IMR-90 (cell line): ENCODE results near the gene SMIM10L1. TPM values are rescaled to one million over a fixed set of nuclear protein-coding genes. Genes with fewer than 3 reads are reported as not detected.

ENCODE experiments used
- ATAC-seq: fragments of 200-7000 bp; cut with Tn5 transposase; 2 replicates; pipeline ENCODE4 v1.9.1; 2020; ENCODE audit warnings: low read depth, mild to moderate bottlenecking, moderate library complexity
- BruUV-seq: library from RNA; stranded (reverse); fragments of 400-500 nt; replicated peaks from 2 replicates; lab custom pipeline; 2021; lab: Mats Ljungman, UMichigan
- CTCF ChIA-PET: fragments of 300-600 bp; formaldehyde crosslinking; extraction: SDS; loops from one replicate; lab custom pipeline; 2021; ENCODE audit warnings: antibody characterized with exemption; lab: Yijun Ruan, JAX
- POLR2A ChIA-PET: fragments of 300-600 bp; sonication (Branson Sonifier 250); formaldehyde crosslinking; loops from one replicate; lab custom pipeline; 2022; ENCODE audit warnings: antibody characterized with exemption; ENCODE audit not compliant: unreplicated experiment; lab: Charles Lee
- DNase-seq: peaks from one replicate; pipeline ENCODE4 v3.0.0; 2013
- H2AFZ ChIP-seq: replicated peaks from 2 replicates; pipeline ENCODE3; 2013; ENCODE audit warnings: low read length, mild to moderate bottlenecking; ENCODE audit not compliant: poor library complexity
- H2AK5ac ChIP-seq: 2 replicates; pipeline ENCODE4 v1.6.1; 2013; ENCODE audit warnings: low read depth, low read length, inconsistent platforms
- H2AK9ac ChIP-seq: replicated peaks from 2 replicates; pipeline ENCODE3; 2013; ENCODE audit warnings: mild to moderate bottlenecking, low read depth, low read length, moderate library complexity; ENCODE audit not compliant: poor library complexity
- H2BK120ac ChIP-seq: 2 replicates; pipeline ENCODE4 v1.6.1; 2013; ENCODE audit warnings: low read depth, low read length, inconsistent platforms
- H2BK15ac ChIP-seq: 3 replicates; pipeline ENCODE4 v1.6.1; 2013; ENCODE audit warnings: low read depth, low read length, inconsistent platforms
- H2BK20ac ChIP-seq: 2 replicates; pipeline ENCODE4 v1.6.1; 2013; ENCODE audit warnings: low read depth, mild to moderate bottlenecking, inconsistent platforms, low read length, moderate library complexity
- H2BK5ac ChIP-seq: 2 replicates; pipeline ENCODE4 v1.6.1; 2013; ENCODE audit warnings: mild to moderate bottlenecking, low read depth, low read length, inconsistent platforms; ENCODE audit not compliant: poor library complexity, severe bottlenecking
- H3K14ac ChIP-seq: replicated peaks from 2 replicates; pipeline ENCODE4 v1.6.1; 2013; ENCODE audit warnings: low read depth, low read length, inconsistent platforms
- H3K18ac ChIP-seq: 2 replicates; pipeline ENCODE4 v1.6.1; 2013; ENCODE audit warnings: low read depth, low read length, control low read depth
- H3K23ac ChIP-seq: 2 replicates; pipeline ENCODE4 v1.6.1; 2013; ENCODE audit warnings: low read depth, low read length, inconsistent platforms
- H3K27ac ChIP-seq: 2 replicates; pipeline ENCODE4 v1.5.1; 2013; ENCODE audit warnings: mild to moderate bottlenecking, control low read depth, low read length; ENCODE audit not compliant: insufficient read depth
- H3K27me3 ChIP-seq: 2 replicates; pipeline ENCODE4 v1.6.1; 2013; ENCODE audit warnings: low read length; ENCODE audit not compliant: control insufficient read depth, insufficient read depth
- H3K36me3 ChIP-seq: 2 replicates; pipeline ENCODE4 v1.6.1; 2013; ENCODE audit warnings: low read length, mixed read lengths; ENCODE audit not compliant: control insufficient read depth, insufficient read depth
- H3K4ac ChIP-seq: 2 replicates; pipeline ENCODE4 v1.6.1; 2013; ENCODE audit warnings: low read depth, low read length, inconsistent platforms
- H3K4me1 ChIP-seq: 2 replicates; pipeline ENCODE4 v1.6.1; 2013; ENCODE audit warnings: low read length, mixed read lengths; ENCODE audit not compliant: control insufficient read depth, insufficient read depth
- H3K4me2 ChIP-seq: 2 replicates; pipeline ENCODE4 v1.6.1; 2013; ENCODE audit warnings: low read depth, mild to moderate bottlenecking, control low read depth, low read length, moderate library complexity
- H3K4me3 ChIP-seq: 2 replicates; pipeline ENCODE4 v1.5.1; 2013; ENCODE audit warnings: low read depth, mild to moderate bottlenecking, control low read depth, low read length, moderate library complexity; ENCODE audit not compliant: insufficient read depth
- H3K56ac ChIP-seq: 2 replicates; pipeline ENCODE4 v1.6.1; 2013; ENCODE audit warnings: low read length, inconsistent platforms; ENCODE audit not compliant: insufficient read depth; ENCODE audit errors: extremely low read depth
- H3K79me1 ChIP-seq, 2 experiments: 2 replicates each; pipeline ENCODE4 v1.6.1; 2013; ENCODE audit warnings: low read length in 2 of 2, inconsistent platforms in 1 of 2, low read depth in 1 of 2
- H3K9ac ChIP-seq: 2 replicates; pipeline ENCODE4 v1.6.1; 2013; ENCODE audit warnings: low read depth, low read length, control low read depth
- H3K9me1 ChIP-seq: 2 replicates; pipeline ENCODE4 v1.6.1; 2013; ENCODE audit warnings: low read length, inconsistent platforms; ENCODE audit not compliant: insufficient read depth
- H3K9me3 ChIP-seq: 2 replicates; pipeline ENCODE4 v1.6.1; 2013; ENCODE audit warnings: low read length; ENCODE audit not compliant: control insufficient read depth, insufficient read depth
- H4K20me1 ChIP-seq: 2 replicates; pipeline ENCODE4 v1.6.1; 2013; ENCODE audit warnings: low read length, inconsistent platforms; ENCODE audit not compliant: insufficient read depth
- H4K5ac ChIP-seq: 2 replicates; pipeline ENCODE4 v1.6.1; 2013; ENCODE audit warnings: mild to moderate bottlenecking, low read depth, low read length, control low read depth
- H4K8ac ChIP-seq, 2 experiments: 2 replicates each; pipeline ENCODE4 v1.6.1; 2013; ENCODE audit warnings: low read depth in 2 of 2, low read length in 2 of 2, control low read depth in 1 of 2, inconsistent platforms in 1 of 2
- H4K91ac ChIP-seq: 2 replicates; pipeline ENCODE4 v1.6.1; 2013; ENCODE audit warnings: low read depth, low read length, inconsistent platforms; ENCODE audit not compliant: insufficient read depth
- BHLHE40 ChIP-seq: fragments of 150-350 bp; IDR thresholded peaks from 2 replicates; pipeline ENCODE4 v1.6.1; 2016; ENCODE audit warnings: mild to moderate bottlenecking, low read depth, low read length
- CEBPB ChIP-seq: IDR thresholded peaks from 2 replicates; pipeline ENCODE4 v1.6.1; 2012; ENCODE audit warnings: low read depth, low read length, improper control_type of control experiment
- CHD1 ChIP-seq: IDR thresholded peaks from 2 replicates; pipeline ENCODE4 v1.6.1; 2012; ENCODE audit warnings: low read depth, low read length, improper control_type of control experiment
- CTCF ChIP-seq: conservative IDR thresholded peaks from 2 replicates; pipeline ENCODE4 v1.5.1; 2012; ENCODE audit warnings: mild to moderate bottlenecking, low read depth, low read length, improper control_type of control experiment
- ELK1 ChIP-seq: fragments of 150-350 bp; IDR thresholded peaks from 2 replicates; pipeline ENCODE4 v1.6.1; 2016; ENCODE audit warnings: low read depth, mild to moderate bottlenecking, low read length, moderate library complexity, borderline replicate concordance
- FOS ChIP-seq: fragments of 150-350 bp; IDR thresholded peaks from 2 replicates; pipeline ENCODE4 v1.6.1; 2016; ENCODE audit warnings: low read depth, low read length
- MAFK ChIP-seq: IDR thresholded peaks from 2 replicates; pipeline ENCODE4 v1.6.1; 2012; ENCODE audit warnings: low read depth, low read length, improper control_type of control experiment
- MAZ ChIP-seq: IDR thresholded peaks from 2 replicates; pipeline ENCODE4 v1.6.1; 2012; ENCODE audit warnings: low read depth, mild to moderate bottlenecking, low read length, improper control_type of control experiment, moderate library complexity, borderline replicate concordance
- MXI1 ChIP-seq: IDR thresholded peaks from 2 replicates; pipeline ENCODE4 v1.6.1; 2012; ENCODE audit warnings: low read depth, mild to moderate bottlenecking, low read length, moderate library complexity, borderline replicate concordance
- NFE2L2 ChIP-seq: fragments of 150-350 bp; IDR thresholded peaks from 2 replicates; pipeline ENCODE4 v1.6.1; 2016; ENCODE audit warnings: low read depth, mild to moderate bottlenecking, low read length
- POLR2A ChIP-seq: IDR thresholded peaks from 2 replicates; pipeline ENCODE4 v1.6.1; 2012; ENCODE audit warnings: mild to moderate bottlenecking, low read depth, low read length
- RAD21 ChIP-seq: IDR thresholded peaks from 2 replicates; pipeline ENCODE4 v1.6.1; 2012; ENCODE audit warnings: low read length, improper control_type of control experiment
- RCOR1 ChIP-seq: IDR thresholded peaks from 2 replicates; pipeline ENCODE4 v1.6.1; 2012; ENCODE audit warnings: mild to moderate bottlenecking, low read length, improper control_type of control experiment; ENCODE audit not compliant: insufficient replicate concordance
- RFX5 ChIP-seq: IDR thresholded peaks from 2 replicates; pipeline ENCODE4 v1.8.0; 2012; ENCODE audit warnings: low read depth, mild to moderate bottlenecking, low read length, moderate library complexity
- SMC3 ChIP-seq: fragments of 150-350 bp; IDR thresholded peaks from 2 replicates; pipeline ENCODE4 v1.6.1; 2016; ENCODE audit warnings: low read depth, mild to moderate bottlenecking, antibody characterized with exemption, low read length, moderate library complexity
- USF2 ChIP-seq: fragments of 150-350 bp; IDR thresholded peaks from 2 replicates; pipeline ENCODE4 v1.6.1; 2017; ENCODE audit warnings: mild to moderate bottlenecking, antibody characterized with exemption, low read length, low read depth
- WGBS, 2 experiments: methylation state at CpG; one replicate each; pipeline versions ENCODE4 v1.1.5 to v1.1.7; 2013; ENCODE audit warnings: missing lambda C conversion rate in 2 of 2; ENCODE audit not compliant: insufficient read length in 1 of 2; ENCODE audit errors: extremely low coverage in 2 of 2; 5-methylcytosine and 5-hydroxymethylcytosine counted together
- dilution Hi-C: fragments of 300-500 bp; cut with HindIII; formaldehyde crosslinking; loops from one replicate; pipeline ENCODE4 v1.14.3; 2018; ENCODE audit warnings: low sequenced_read_pairs; ENCODE audit not compliant: unreplicated experiment
- in situ Hi-C: fragments of 300-500 bp; cut with MboI; formaldehyde crosslinking; loops from 3 replicates; pipeline ENCODE4 v1.14.3; 2019; ENCODE audit warnings: low sequenced_read_pairs, inconsistent platforms, mixed read lengths
- intact Hi-C: fragments of 100-400 bp; cut with micrococcal nuclease; formaldehyde crosslinking; loops from 2 replicates; pipeline ENCODE4 v1.10.0; 2022
- polyA plus RNA-seq, 3 experiments: library from polyadenylated mRNA; depleted of rRNA; stranded (reverse); fragments of >200 nt; gene quantifications; 2 replicates each; pipeline ENCODE4 v1.2.3, GENCODE V29; 2012; ENCODE audit warnings: low replicate concordance in 1 of 3
- total RNA-seq: library from RNA; depleted of rRNA; stranded (reverse); fragments of >200 nt; gene quantifications from 2 replicates; pipeline ENCODE4 v1.2.3, GENCODE V29; 2012

The SMIM10L1 gene
- total and polyA plus RNA-seq, 2 of the 4 experiments (the other 2 are of a cell fraction), result 2.7 to 4.5 TPM

- no peaks in the 10 kb centered on the region for H3K9me1 ChIP-seq
- H3K18ac ChIP-seq, result no peak overlapping the region
- DNase-seq (no peak), ATAC-seq (no peak)
- ChIA-PET CTCF (no interaction called here), POLR2A (no interaction called here)
- BruUV-seq, result no TSS peak
- no CpG with 5 or more reads among the region's 1 CpG for WGBS, 2 experiments
- H3K9ac ChIP-seq, result no peak overlapping the region
- H4K5ac ChIP-seq, result no peak overlapping the region
- no peak overlapping the region for H3K56ac ChIP-seq
- H2BK20ac ChIP-seq, result no peak overlapping the region
- H3K14ac ChIP-seq, result no peak overlapping the region
- no peak overlapping the region for H2AK5ac ChIP-seq
- no peaks in the 10 kb centered on the region; the same call in 1 of the 2 replicates for H3K36me3 ChIP-seq
- H3K4ac ChIP-seq, result no peak overlapping the region
- in situ Hi-C loops (no loop called here), intact Hi-C loops (no loop called here), dilution Hi-C loops (no loop called here)
- no peaks in the 10 kb centered on the region for H3K27me3 ChIP-seq
- H3K27ac ChIP-seq, result no peak overlapping the region
- H3K9me3 ChIP-seq, result peaks cover 2% of the 10 kb centered on the region; the same call in 1 of the 2 replicates
- no peak overlapping the region for H3K23ac ChIP-seq
- H2AK9ac ChIP-seq, result no peak overlapping the region
- no peak overlapping the region for H4K8ac ChIP-seq
- H3K4me1 ChIP-seq, result no peaks in the 10 kb centered on the region
- no peak overlapping the region for H2AFZ ChIP-seq
- H4K20me1 ChIP-seq, result peaks cover 4% of the 10 kb centered on the region; the same call in 1 of the 2 replicates
- no peak for TF ChIP-seq MXI1
- no peak for TF ChIP-seq POLR2A
- no peak for TF ChIP-seq MAFK
- TF ChIP-seq FOS, result no peak
- TF ChIP-seq RCOR1, result no peak
- TF ChIP-seq NFE2L2, result no peak
- no peak for TF ChIP-seq MAZ
- no peak for TF ChIP-seq RAD21
- no peak for TF ChIP-seq RFX5
- no peak for TF ChIP-seq ELK1
- no peak for TF ChIP-seq CEBPB
- no peak for TF ChIP-seq SMC3
- TF ChIP-seq USF2, result no peak
- TF ChIP-seq CTCF, result no peak
- no peak for TF ChIP-seq BHLHE40
- TF ChIP-seq CHD1, result no peak
- no peak overlapping the region for H2BK15ac ChIP-seq
- no peak overlapping the region for H3K4me2 ChIP-seq
- H4K91ac ChIP-seq, result no peak overlapping the region
- H2BK5ac ChIP-seq, result no peak overlapping the region
- H2BK120ac ChIP-seq, result no peak overlapping the region
- no peak overlapping the region for H3K4me3 ChIP-seq
- peaks cover 9 to 17% of the 10 kb centered on the region in 2 experiments; a peak in 3 of 4 replicates for H3K79me1 ChIP-seq
These were observed 20.2 kb upstream of the SMIM10L1 start for GRCh38 chr12:11150832-11151231.
